Mesothelial cell of epicardium (in vitro differentiated cells): Measurements from ENCODE around the gene EIF2B2. TPM values are rescaled to one million over a fixed set of nuclear protein-coding genes. Genes with fewer than 3 reads are reported as not detected.

ENCODE experiments used
- DNase-seq, 2 experiments: peaks; one replicate each; pipeline ENCODE4 v3.0.0; 2021; ENCODE audit warnings: low spot score in 2 of 2; ENCODE audit not compliant: unreplicated experiment in 2 of 2
- H3K27ac Mint-ChIP-seq: 2 replicates; pipeline ENCODE4 v1.8.0; 2021; ENCODE audit warnings: mixed read lengths
- H3K27me3 Mint-ChIP-seq: 2 replicates; pipeline ENCODE4 v1.8.0; 2021; ENCODE audit warnings: low read depth, mixed read lengths
- H3K36me3 Mint-ChIP-seq: 2 replicates; pipeline ENCODE4 v1.8.0; 2021; ENCODE audit warnings: mixed read lengths
- H3K4me1 Mint-ChIP-seq: 2 replicates; pipeline ENCODE4 v1.8.0; 2021; ENCODE audit warnings: mixed read lengths
- H3K4me3 Mint-ChIP-seq: 2 replicates; pipeline ENCODE4 v1.8.0; 2021; ENCODE audit warnings: mild to moderate bottlenecking, moderate library complexity, mixed read lengths
- H3K9me3 Mint-ChIP-seq: 2 replicates; pipeline ENCODE4 v1.8.0; 2021; ENCODE audit warnings: mixed read lengths
- CTCF ChIP-seq: fragments of 200-600 bp; sonication (generic); IDR thresholded peaks from one replicate; pipeline ENCODE4 v1.5.0; 2021; ENCODE audit warnings: antibody characterized with exemption; ENCODE audit not compliant: unreplicated experiment
- total RNA-seq: library from RNA; stranded (reverse); gene quantifications from 3 replicates; pipeline ENCODE4 v1.2.1, GENCODE V29; 2021

EIF2B2 gene
- total RNA-seq, 1 donor from 2014 or later = 33.9 TPM

GRCh38 chr14:74975059-74975810 lies 27.5 kb upstream of the EIF2B2 start:
- no peak for DNase-seq
- H3K9me3 Mint-ChIP-seq = no peaks in the 10 kb centered on the region
- peaks cover 51% of the 10 kb centered on the region for H3K4me1 Mint-ChIP-seq
- H3K36me3 Mint-ChIP-seq = no peaks in the 10 kb centered on the region
- TF ChIP-seq CTCF = no peak
- H3K27ac Mint-ChIP-seq = no peak overlapping the region
- H3K27me3 Mint-ChIP-seq = no peaks in the 10 kb centered on the region
- H3K4me3 Mint-ChIP-seq = no peak overlapping the region

- no peak for TF ChIP-seq CTCF
- no peaks in the 10 kb centered on the region for H3K27me3 Mint-ChIP-seq
- no peak overlapping the region for H3K27ac Mint-ChIP-seq
- no peak for DNase-seq
- H3K4me1 Mint-ChIP-seq = peaks cover 62% of the 10 kb centered on the region
- no peaks in the 10 kb centered on the region for H3K9me3 Mint-ChIP-seq
- H3K36me3 Mint-ChIP-seq = no peaks in the 10 kb centered on the region
- no peak overlapping the region for H3K4me3 Mint-ChIP-seq
Measured at GRCh38 chr14:74976264-74977113, 26.2 kb upstream of the EIF2B2 start.

DNA sequence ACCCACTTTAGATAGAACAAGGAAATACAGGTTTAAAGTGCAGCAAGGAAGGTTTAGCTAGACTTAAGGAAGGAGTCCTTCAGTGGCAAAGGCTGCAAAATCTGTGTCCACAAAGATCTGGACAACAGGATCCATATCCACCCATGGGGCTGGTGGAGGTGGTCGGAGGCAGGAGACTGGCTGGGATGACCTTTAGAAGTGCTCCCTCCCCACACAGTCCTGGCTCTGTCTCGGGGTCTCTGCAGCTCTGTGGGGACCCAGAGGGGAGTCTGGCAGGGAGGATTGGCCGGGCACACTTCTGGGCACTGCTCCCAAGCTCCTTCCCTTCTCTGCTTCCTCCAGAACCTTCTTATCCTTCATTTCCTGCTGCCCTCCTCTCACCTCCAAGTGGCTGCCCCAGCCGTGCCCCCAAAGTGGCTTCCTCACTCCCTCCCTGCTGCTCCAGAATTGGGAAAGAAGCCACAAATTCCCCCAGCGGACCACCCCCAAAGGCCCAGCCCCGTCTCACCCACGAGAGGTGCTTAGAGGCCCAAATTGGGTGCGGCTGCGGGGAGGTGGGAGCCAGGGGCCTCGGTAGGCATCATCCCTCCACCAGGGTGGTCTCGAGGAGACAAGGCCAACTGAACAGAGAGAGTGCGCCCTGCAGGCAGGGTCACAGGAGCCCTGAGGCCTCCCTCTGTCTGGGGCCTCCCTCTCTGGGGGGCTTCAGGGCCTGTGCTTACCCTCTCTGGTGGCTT lies 25.4 kb upstream of the EIF2B2 start:
- no peak for TF ChIP-seq CTCF
- Mint-ChIP-seq H3K4me1 (peaks cover 66% of the 10 kb centered on the region), H3K4me3 (no peak overlapping the region), H3K36me3 (no peaks in the 10 kb centered on the region), H3K27ac (no peak overlapping the region), H3K9me3 (no peaks in the 10 kb centered on the region), H3K27me3 (no peaks in the 10 kb centered on the region)
- no peak for DNase-seq

GRCh38 chr14:74977901-74978385 lies 24.8 kb upstream of the EIF2B2 start:
- TF ChIP-seq CTCF = no peak
- Mint-ChIP-seq H3K36me3 (no peaks in the 10 kb centered on the region), H3K9me3 (no peaks in the 10 kb centered on the region), H3K4me3 (peak overlapping the region; percentile 22), H3K27ac (peak overlapping the region; percentile 93), H3K27me3 (no peaks in the 10 kb centered on the region), H3K4me1 (peaks cover 66% of the 10 kb centered on the region)
- no peak for DNase-seq

- no peak for TF ChIP-seq CTCF
- H3K27ac Mint-ChIP-seq = peak overlapping the region; percentile 93
- H3K9me3 Mint-ChIP-seq = no peaks in the 10 kb centered on the region
- H3K27me3 Mint-ChIP-seq = no peaks in the 10 kb centered on the region
- peaks cover 66% of the 10 kb centered on the region for H3K4me1 Mint-ChIP-seq
- DNase-seq = no peak
- H3K36me3 Mint-ChIP-seq = no peaks in the 10 kb centered on the region
- H3K4me3 Mint-ChIP-seq = peak overlapping the region; percentile 22
Measured at GRCh38 chr14:74978416-74978947, 24.2 kb upstream of the EIF2B2 start.
